Measurements from ENCODE around the gene PRMT2.

The PRMT2 gene

DNA sequence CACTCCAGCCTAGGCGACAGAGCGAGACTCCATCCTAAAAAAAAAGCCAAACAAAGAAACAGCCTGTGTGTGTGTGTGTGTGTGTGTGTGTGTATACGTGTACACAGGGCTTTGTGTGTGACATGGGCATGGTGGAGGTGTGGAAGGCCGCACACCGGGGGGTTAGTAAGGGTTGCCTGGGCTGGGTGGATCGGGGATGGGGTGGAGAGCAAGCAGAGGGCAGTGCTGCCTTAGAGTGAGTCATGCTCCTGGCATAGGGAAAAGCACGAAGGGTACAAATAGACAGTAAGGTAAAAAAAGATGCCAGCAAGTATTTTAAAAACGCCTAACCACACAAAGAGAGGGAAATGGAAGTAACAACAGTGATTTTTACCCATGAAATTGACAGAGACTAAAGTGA, 6.2 kb downstream of the PRMT2 start:
- no peak for DNase-seq (ENCODE audit: low spot score)

- no peak for DNase-seq (ENCODE audit: low spot score)
Observed at GRCh38 chr21:46643379-46644177, 8.1 kb downstream of the PRMT2 start.

- DNase-seq (ENCODE audit: low spot score), result no peak
Observed at GRCh38 chr21:46645840-46646239, 10.4 kb downstream of the PRMT2 start.

DNA sequence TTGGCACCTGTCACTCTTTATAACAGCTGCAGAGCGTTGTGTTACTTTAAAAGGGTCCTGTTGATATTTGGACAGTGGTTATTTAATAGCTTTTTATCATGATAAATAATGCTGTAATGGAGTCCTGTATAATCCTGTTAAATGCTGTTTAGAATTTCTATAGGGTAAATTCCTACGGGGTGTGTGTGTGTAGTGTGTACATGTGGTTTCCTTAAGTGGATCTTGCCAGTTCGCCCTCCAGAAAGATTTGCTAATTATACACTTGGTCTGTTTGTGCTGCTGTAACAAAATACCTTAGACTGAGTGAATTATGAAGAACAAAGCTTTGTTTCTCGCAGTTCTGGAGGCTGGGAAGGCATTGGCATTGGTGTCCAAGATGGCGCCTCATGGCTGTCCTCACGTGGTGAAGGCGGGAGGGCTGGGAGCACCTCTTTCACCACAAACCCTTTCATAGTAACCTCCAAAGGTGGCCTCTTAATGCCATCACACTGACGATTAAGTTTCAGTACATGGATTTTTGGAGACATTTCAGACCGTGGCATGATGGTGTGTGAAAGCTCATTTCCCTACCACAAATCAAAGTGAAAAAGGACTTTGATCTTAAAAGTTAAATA, 11.2 kb downstream of the PRMT2 start:
- no peak for DNase-seq (ENCODE audit: low spot score)

DNA sequence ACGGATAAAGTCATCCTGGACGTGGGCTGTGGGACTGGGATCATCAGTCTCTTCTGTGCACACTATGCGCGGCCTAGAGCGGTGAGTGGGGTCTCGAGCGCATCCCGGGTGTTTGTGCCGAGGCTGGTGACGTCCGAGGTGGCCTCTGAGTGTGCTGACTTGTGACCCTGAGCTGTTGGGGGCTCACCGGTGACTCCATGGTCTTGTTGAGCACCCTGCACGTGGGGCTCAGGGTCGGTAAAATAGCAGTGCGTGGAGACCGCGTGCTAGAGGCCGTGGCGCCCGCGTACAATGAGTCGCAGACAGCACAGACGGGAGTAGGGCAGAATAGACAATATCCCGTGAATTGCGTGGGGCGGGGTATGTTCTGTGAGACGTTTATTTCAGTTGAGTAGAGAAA, 13.1 kb downstream of the PRMT2 start:
- DNase-seq (ENCODE audit: low spot score), result no peak

DNA sequence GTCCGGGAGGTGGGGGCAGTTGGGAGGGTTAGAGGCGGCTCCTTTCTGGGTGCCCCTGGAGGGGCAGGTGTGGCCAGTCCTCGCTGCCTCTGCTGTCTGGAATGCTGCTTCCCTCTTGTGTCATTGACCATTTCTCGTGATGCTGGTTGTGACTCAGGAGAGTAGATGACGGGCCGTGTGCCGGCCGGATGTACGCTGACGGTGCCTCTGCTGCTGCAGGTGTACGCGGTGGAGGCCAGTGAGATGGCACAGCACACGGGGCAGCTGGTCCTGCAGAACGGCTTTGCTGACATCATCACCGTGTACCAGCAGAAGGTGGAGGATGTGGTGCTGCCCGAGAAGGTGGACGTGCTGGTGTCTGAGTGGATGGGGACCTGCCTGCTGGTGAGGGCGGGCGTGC, 13.9 kb downstream of the PRMT2 start:
- DNase-seq (ENCODE audit: low spot score), result no peak

DNA sequence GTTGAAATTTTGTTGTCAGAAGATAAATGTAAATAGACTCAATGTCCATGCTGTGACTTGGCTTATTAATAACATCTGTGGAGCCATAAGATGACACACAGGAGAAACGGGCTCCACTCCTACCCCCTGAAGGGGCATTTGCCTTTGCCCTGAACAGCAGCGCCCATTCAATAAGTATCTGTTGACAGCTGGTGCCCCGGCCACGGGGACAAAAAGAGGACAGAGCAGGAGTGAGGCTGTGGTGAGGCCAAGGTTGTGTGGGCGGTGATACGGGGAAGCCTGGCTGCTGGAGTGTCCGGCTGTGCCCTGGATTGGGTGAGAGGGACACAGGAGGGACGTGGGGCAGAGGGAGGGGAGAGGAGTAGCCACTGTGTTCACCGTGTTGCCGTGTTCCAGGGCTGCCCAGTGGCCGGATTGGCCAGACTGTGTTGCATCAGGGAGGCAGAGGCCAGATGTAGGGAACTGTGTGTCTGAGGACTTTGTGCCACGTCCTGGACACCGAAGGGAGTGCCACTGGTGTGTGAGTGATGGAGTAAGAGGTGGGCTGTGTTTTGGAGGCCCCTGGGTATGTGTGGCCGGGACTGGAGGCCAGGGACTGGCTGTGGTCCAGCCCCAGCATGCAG, 15.1 kb downstream of the PRMT2 start:
- DNase-seq (ENCODE audit: low spot score), result no peak

GRCh38 chr21:46651121-46651520, 15.6 kb downstream of the PRMT2 start:
- no peak for DNase-seq (ENCODE audit: low spot score)

- no peak for DNase-seq (ENCODE audit: low spot score)
Observed at GRCh38 chr21:46655230-46655629, 19.8 kb downstream of the PRMT2 start.

GRCh38 chr21:46656820-46657219, 21.3 kb downstream of the PRMT2 start:
- no peak for DNase-seq (ENCODE audit: low spot score)

- no peak for DNase-seq (ENCODE audit: low spot score)
Observed at GRCh38 chr21:46660505-46660904, 25.0 kb downstream of the PRMT2 start.

GRCh38 chr21:46661211-46661625, 25.7 kb downstream of the PRMT2 start:
- no peak for DNase-seq (ENCODE audit: low spot score)

GRCh38 chr21:46661642-46662366, 26.3 kb downstream of the PRMT2 start:
- no peak for DNase-seq (ENCODE audit: low spot score)

DNA sequence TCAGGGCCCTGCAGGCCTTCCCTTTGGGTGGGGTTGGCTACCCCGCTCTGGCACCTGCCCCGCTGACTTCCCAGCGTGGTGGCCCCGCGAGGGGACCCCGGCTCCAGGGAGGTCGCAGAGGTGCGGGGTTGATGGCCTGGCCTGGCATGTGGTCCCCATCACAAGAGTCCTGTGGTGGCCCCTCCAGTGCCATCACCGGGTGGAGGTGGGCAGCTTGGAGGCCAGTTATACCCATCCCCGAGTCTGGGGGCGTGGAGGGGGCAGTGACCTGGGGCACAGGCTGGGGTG, 26.8 kb downstream of the PRMT2 start:
- no peak for DNase-seq (ENCODE audit: low spot score)

GRCh38 chr21:46662765-46663500, 27.5 kb downstream of the PRMT2 start:
- no peak for DNase-seq (ENCODE audit: low spot score)

DNA sequence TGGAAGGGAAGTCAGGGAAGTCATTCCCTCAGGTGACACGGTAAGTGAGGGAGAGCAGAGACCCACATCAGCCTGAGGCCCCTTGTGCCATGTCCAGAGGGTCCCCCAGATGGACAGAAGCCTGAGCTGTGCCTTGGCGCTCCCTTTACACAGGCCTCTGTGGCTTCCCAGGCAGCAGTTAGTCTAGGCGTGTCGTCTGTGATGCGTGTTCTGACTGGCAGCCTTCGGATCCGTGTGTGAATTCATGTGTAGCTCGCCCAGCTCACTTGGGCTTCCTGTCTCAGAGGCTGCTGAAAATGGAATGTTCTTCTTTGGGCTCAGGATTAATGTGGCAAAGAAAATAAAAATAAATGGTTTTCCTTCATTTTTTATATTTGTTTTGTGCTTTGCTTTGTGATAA, 28.3 kb downstream of the PRMT2 start:
- no peak for DNase-seq (ENCODE audit: low spot score)

GRCh38 chr21:46664316-46664995, 29.0 kb downstream of the PRMT2 start:
- no peak for DNase-seq (ENCODE audit: low spot score)

DNA sequence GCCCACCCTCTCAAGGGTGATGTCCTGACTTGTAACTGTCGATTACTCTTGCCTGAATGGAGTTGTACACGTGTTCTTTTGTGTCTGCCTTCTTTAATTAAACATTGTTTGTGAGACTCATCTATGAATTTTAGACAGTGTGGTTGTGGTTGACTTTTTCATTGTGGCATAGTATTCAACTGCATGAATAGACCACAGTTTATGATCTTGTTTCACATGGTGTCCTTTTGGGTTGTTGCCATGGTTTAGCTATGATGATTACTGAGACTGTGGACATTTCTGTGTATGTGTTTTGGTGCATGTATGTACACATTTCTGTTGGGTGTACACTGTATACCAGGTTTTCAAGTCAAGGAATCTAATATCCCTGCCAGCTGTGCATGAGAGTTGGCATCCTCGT, 30.1 kb downstream of the PRMT2 start:
- no peak for DNase-seq (ENCODE audit: low spot score)

GRCh38 chr21:46666941-46667740, 31.7 kb downstream of the PRMT2 start:
- no peak for DNase-seq (ENCODE audit: low spot score)

GRCh38 chr21:46667741-46668380, 32.4 kb downstream of the PRMT2 start:
- DNase-seq (ENCODE audit: low spot score), result peak; percentile 54

Measured in LoVo (cell line).